Measurements from ENCODE around the gene DAPK2. TPM values are rescaled to one million over a fixed set of nuclear protein-coding genes. Genes with fewer than 3 reads are reported as not detected.

DAPK2 gene
- total RNA-seq, 1 donor from 2014 or later = 31.8 TPM

DNA sequence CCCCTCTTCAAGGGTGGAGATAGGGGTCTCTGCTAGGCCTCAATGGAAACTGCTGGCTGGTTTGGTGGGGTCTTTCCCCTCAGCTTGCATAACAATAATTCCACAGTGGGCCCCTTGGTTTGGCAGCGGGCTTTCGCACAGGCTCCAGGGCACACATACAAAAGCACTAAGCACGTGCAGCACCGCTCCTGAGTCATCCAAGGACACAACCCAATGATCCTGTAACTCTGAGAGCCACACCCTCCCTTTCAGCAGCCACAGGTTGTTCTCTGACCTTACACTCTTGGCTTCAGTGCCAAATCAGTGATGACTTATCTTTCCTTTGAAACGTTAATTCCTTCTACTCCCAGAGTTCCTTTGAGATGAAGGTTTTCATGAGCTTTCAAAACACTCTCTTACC, 41.7 kb downstream of the DAPK2 start:
- intact Hi-C loops (cut with DNase I) = no loop called here
- no peak for DNase-seq (ENCODE audit: low spot score)

DNA sequence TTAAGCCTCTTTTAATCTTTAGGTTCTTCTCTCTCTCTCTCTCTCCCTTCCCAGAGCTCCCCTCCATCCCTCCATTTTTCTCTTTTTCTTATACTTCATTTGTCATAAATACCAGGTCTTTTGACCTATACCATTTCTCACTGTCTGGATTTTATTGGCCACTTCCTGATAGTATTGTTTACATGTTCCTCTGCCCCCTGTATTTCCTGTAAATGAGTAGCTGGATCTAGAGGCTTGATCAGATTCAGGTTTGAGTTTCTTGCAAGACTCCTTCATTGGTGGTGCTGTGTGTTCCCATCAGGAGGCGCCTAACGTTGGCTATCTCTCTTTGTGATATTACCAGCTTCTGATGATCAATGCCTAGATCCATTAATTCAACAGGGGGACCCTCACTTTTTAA, 42.2 kb downstream of the DAPK2 start:
- intact Hi-C loops (cut with DNase I) = no loop called here
- no peak for DNase-seq (ENCODE audit: low spot score)

- DNase-seq (ENCODE audit: low spot score) = peak; percentile 15
- intact Hi-C loops (cut with DNase I) = no loop called here
Observed at GRCh38 chr15:64003182-64003581, 43.1 kb downstream of the DAPK2 start.

DNA sequence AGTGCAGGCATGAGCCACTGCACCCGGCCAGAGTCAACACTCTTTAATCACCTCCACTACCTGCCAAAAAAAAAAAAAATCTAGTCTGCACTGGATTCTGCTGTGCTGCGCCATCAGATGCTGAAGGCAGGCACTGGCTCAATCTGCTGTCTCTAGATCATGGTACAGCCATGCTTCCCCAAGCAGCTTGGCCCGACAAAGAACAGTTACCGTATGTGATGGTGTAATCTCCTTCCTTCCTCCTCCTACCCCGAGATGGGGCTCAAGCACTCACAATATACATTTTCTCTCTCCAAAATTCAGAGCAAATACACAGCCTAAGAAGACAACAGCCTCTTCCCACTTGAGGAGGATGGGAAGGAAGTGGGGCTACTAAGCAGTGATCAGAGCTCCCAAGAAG, 45.1 kb downstream of the DAPK2 start:
- DNase-seq (ENCODE audit: low spot score) = peak; percentile 79
- intact Hi-C loops (cut with DNase I) = no loop called here

DNA sequence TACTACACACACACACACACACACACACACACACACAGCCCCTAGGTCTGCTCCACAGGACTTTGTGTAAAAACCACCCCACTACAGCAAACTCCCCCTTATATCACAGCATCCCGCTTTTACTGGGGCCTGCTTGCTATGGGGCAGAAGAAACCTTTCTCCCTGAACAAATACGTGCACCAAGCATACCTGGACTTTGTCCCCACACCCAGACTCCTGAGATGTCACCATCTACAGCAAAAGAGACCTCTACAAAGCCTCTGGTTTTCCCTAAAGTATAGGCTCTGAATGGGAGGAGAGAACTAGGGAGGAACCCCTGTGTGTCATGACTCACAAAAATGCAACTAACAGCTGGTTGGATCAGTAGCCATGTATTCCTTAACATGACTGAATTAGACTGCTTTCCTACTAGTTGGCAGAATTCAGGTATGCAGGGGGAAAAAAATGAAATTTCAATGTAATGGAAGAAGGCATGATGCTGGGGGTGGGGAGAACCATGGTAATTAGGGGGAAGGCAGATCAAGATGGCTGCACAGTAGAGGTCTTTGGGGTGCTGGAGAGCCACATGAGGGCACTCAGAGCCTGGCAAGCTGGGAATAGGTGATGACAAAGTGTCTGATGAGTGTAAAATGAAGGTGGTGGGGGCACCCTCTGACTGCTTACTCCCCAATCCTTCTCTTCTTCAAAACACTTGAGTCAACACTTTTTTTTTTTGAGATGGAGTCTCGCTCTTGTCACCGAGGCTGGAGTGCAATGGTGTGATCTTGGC, 45.9 kb downstream of the DAPK2 start:
- DNase-seq (ENCODE audit: low spot score) = peak; percentile 43
- intact Hi-C loops (cut with DNase I) = no loop called here

DNA sequence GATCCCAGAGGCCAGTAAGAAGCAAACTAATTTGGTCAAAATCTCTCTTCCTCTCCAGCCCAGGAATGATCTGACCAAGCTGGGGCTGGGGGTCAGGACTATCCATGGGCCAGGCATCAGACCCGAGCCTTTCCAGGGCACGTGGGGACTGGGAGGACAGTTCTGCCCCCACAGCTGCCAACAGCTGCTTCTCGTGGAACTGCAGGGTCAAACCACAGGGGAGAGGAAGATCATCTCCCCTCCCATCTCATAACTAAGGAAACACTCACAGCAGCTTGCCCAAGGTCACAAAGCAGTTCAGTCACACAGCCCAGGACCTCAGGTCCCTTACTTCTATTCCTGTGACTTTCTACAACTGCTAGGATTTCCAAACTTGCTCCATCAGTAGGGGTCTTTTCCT, 47.1 kb downstream of the DAPK2 start:
- DNase-seq (ENCODE audit: low spot score) = no peak
- intact Hi-C loops (cut with DNase I) = no loop called here

- intact Hi-C loops (cut with DNase I) = no loop called here
Observed at GRCh38 chr15:63998489-63998888, 47.8 kb downstream of the DAPK2 start.

GRCh38 chr15:63997715-63998442, 48.4 kb downstream of the DAPK2 start:
- DNase-seq (ENCODE audit: low spot score) = no peak
- intact Hi-C loops (cut with DNase I) = no loop called here

More at GRCh38 chr15:63998489-63998888, 47.8 kb downstream of the DAPK2 start:
- DNase-seq (ENCODE audit: low spot score) = no peak

GRCh38 chr15:63996794-63997357, 49.4 kb downstream of the DAPK2 start:
- intact Hi-C loops (cut with DNase I) = no loop called here
- no peak for DNase-seq (ENCODE audit: low spot score)

DNA sequence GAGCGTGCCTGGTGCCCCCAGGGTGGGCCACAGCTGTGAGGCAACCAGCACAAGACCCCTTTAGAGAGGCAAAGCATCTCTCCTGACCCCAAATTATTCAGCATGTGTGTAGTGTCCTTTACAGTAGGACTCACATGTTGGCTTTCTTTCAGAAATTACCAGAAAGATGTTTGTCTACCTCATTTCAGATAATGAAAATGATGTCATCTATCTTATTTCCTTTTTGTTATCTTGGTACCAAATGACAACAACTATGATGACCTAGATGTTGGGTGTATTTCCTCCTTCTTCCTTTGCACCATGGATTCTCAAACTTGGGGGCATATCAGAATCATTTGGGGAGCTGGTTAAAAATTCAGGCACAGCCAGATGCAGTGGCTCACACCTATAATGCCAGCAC, 50.5 kb downstream of the DAPK2 start:
- no peak for DNase-seq (ENCODE audit: low spot score)
- intact Hi-C loops (cut with DNase I) = no loop called here

DNA sequence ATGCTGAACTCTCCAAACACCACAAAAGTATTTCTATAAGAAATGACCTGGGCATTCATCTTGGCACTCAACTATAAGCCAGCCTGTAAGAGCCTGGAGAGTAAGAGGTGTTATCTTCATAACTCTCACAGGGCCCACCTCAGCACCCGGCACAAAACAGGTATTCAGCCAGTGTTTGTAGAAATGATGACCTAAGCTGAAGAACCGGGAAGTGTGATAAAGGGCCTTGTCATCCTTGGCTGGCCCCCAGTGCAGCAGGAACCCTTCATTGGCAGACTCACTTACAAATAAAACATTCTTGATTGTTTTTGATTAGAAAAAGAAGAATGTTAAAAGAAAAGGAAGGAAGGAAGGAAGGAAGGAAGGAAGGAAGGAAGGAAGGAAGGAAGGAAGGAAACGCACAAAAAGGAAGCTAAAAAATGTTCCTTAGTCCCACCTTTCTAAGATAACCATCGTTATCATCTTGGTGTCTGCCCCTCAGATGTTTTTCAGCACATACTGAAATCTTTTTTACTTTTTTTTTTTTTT, 52.1 kb downstream of the DAPK2 start:
- DNase-seq (ENCODE audit: low spot score) = no peak

GRCh38 chr15:63992300-63992699, 54.0 kb downstream of the DAPK2 start:
- intact Hi-C loops (cut with DNase I) = no loop called here
- DNase-seq (ENCODE audit: low spot score) = no peak

More for the DNA sequence above, 52.1 kb downstream of the DAPK2 start:
- intact Hi-C loops (cut with DNase I) = no loop called here

- intact Hi-C loops (cut with DNase I) = no loop called here
- DNase-seq (ENCODE audit: low spot score) = no peak
Observed at GRCh38 chr15:63991706-63992105, 54.6 kb downstream of the DAPK2 start.

GRCh38 chr15:63990454-63990853, 55.8 kb downstream of the DAPK2 start:
- DNase-seq (ENCODE audit: low spot score) = no peak

GRCh38 chr15:63987796-63988378, 58.4 kb downstream of the DAPK2 start:
- intact Hi-C loops (cut with DNase I) = no loop called here
- peak; percentile 50 for DNase-seq (ENCODE audit: low spot score)

More at GRCh38 chr15:63990454-63990853, 55.8 kb downstream of the DAPK2 start:
- intact Hi-C loops (cut with DNase I) = no loop called here

DNA sequence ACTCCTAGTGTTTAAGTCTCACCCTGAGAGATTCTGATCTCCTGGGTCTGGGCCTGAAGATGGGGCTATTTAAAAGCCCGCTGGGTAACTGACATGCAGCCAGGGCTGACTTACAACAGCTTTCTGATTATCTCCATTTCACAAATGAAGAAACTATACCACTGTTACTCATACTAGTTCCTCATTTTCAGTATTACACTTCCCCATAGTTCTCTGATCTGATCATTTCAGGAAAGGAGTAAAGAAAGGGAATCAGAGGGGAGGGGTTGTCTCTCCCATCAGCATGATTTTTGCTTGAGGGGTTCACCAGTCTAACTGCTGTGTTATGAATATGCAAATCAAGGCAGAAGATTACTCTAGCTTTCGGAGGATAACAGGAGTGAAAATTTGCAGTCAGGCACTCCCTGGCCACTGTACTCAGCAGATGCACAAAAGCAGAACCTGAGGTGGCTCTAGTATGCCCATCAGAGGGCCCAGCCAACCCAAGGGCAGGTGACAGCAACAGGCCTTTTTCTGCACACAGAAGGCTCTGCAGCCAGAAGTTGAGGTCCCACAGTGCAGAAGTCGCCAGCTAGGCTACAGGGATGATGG, 59.4 kb downstream of the DAPK2 start:
- no peak for DNase-seq (ENCODE audit: low spot score)
- intact Hi-C loops (cut with DNase I) = no loop called here

DNA sequence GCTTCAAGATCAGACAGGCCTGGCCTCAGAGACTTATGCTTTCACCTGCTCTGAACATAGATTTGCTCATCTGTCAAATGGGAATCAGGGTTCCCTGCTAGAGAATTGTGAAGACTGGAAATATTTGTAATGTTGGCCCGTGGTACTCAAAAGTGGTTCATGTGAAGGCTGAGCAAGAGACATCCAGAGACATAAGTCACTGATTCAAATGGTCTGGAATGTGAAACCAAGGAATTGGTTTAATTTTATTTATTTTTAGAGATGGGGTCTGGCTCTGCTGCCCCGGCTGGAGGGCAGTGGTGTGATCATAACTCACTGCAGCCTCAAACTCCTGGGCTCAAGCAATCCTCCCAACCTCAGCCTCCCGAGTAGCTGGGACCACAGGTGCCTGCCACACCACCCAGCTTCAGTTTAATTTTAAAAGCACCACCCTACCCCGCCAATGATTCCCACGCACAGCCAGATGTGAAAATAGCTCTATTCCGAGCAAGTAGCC, 60.1 kb downstream of the DAPK2 start:
- DNase-seq (ENCODE audit: low spot score) = no peak
- intact Hi-C loops (cut with DNase I) = no loop called here

DNA sequence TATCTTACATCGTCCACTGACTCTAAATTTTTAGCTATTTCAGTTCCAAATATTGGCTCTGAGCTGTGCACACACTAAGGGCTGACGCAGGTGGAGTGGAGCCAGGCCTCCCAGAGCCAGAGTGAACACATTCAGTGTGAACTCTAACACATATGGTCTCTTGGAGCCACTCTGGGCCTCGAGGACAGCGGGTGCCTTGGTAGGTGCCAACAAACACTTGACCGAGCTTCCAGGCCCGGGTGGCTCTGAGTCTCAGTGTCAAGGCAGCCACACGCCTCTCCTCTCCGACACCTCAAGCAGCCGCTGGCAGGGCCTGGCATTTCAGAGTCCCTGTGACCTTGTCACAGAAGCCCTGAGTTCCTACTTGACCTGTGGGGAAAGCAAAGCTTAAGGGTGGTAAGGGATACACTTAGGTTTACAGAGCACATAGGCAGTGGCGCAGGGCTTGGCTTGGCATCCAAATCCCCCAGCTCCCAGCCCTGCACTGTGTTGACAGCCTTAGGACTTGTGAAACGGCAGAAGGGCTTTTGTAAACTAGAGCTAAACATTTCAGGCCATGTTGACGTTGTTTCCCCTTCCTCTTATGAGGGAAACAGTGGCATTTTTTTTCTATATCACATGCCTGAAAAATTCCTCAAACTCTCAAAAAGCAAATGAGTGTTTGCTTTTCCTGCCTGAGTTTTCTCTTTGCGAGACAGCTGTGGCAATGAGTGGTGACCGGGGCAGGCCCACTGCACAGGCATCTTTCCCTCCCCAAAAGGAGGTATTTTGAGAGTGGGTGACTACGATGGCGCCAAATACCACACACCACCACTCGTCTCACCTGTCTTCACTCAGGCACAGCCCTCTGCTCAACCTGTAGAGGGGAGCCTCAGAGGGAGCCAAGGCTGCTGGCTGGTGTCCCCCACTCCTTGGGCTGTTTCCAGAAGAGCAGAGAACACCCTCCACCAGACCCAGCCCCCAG, 60.8 kb downstream of the DAPK2 start:
- DNase-seq (ENCODE audit: low spot score) = peak; percentile 87
- intact Hi-C loops (cut with DNase I) = no loop called here

All from cardiac septum (tissue), 1 donor.